Peyer's patch (tissue), 4 donors: Measurements from ENCODE around the gene CORO2A. TPM values are rescaled to one million over a fixed set of nuclear protein-coding genes. Genes with fewer than 3 reads are reported as not detected.

ENCODE experiments used
- DNase-seq, 3 donors: peaks; one replicate each; pipeline ENCODE4 v3.0.0-alpha.2; 2017 to 2019
- H3K27ac ChIP-seq, 4 donors: fragments of 200-600 bp; sonication (generic); one replicate each; pipeline ENCODE4 v1.5.1; 2016 to 2019
- H3K27me3 ChIP-seq, 2 donors: fragments of 200-600 bp; sonication (generic); one replicate each; pipeline ENCODE4 v1.5.1; 2019
- H3K36me3 ChIP-seq, 3 donors: fragments of 200-600 bp; sonication (generic); one replicate each; pipeline ENCODE4 v1.5.1; 2016 to 2019
- H3K4me1 ChIP-seq, 4 donors: fragments of 200-600 bp; sonication (generic); one replicate each; pipeline ENCODE4 v1.5.1; 2016 to 2019
- H3K4me3 ChIP-seq, 4 donors: fragments of 200-600 bp; sonication (generic); 1 replicate in 3 of 4; 2 replicates in 1 of 4; pipeline ENCODE4 v1.5.1; 2016 to 2019; ENCODE audit warnings: mild to moderate bottlenecking in 1 of 4
- H3K9me3 ChIP-seq, 4 donors: fragments of 200-600 bp; sonication (generic); one replicate each; pipeline ENCODE4 v1.5.1; 2016 to 2019; ENCODE audit warnings: mild to moderate bottlenecking in 1 of 4
- CTCF ChIP-seq, 6 experiments: fragments of 450-650 bp in 4 of 6; fragments of 200-600 bp in 2 of 6; sonication (generic) in 1 of 6; IDR thresholded peaks; one replicate each; pipeline ENCODE4 v1.5.1; 2017 to 2019; ENCODE audit warnings: antibody characterized with exemption in 6 of 6, mild to moderate bottlenecking in 3 of 6, moderate library complexity in 1 of 6
- POLR2A ChIP-seq, 2 donors: fragments of 450-650 bp; IDR thresholded peaks; one replicate each; pipeline ENCODE4 v1.5.1; 2017; ENCODE audit warnings: antibody characterized with exemption in 2 of 2, mild to moderate bottlenecking in 2 of 2, moderate library complexity in 2 of 2
- total RNA-seq, 4 donors: library from RNA; depleted of rRNA; stranded (reverse); fragments of >200 nt; gene quantifications; one replicate each; pipeline ENCODE4 v1.1.0, GENCODE V29; 2016

CORO2A gene
- total RNA-seq, 4 donors from 2014 or later: 15.7 to 99.6 (median 91.9) TPM

DNA sequence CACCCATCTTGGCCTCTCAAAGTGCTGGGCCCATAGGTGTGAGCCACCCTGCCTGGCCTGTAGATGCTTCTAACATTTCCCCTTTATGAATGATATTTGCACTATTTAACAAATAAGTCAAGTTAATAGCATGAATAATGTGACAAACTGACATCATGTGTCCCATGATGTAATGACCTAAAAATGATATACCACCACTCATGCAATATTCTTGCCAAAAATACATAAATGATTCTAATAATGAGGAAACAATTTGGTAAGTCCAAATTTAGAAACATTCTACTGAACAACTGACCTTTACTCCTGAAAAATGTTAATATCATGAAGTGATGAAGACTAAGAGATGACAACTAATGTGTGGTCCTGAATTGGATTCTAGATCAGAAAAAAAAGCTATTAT, 39.9 kb downstream of the CORO2A start:
- Histone ChIP-seq H3K36me3 (peaks cover 0 to 34% (median 0%) of the 10 kb centered on the region in 3 donors), H3K4me1 (peaks cover 0 to 5% (median 0%) of the 10 kb centered on the region in 4 donors), H3K4me3 (no peak overlapping the region), H3K9me3 (no peaks in the 10 kb centered on the region), H3K27ac (no peak overlapping the region), H3K27me3 (no peaks in the 10 kb centered on the region)
- DNase-seq: no peak
- TF ChIP-seq CTCF (IDR thresholded peaks at IDR 0.05): no peak
- no peak for TF ChIP-seq POLR2A (IDR thresholded peaks at IDR 0.05)

- H3K27me3 ChIP-seq: no peaks in the 10 kb centered on the region
- H3K4me1 ChIP-seq: peaks cover under 1 to 19% (median 10%) of the 10 kb centered on the region in 4 donors
- DNase-seq: peak in 1 of 3 donors; percentile 37
- no peak overlapping the region for H3K4me3 ChIP-seq
- H3K9me3 ChIP-seq: no peaks in the 10 kb centered on the region
- TF ChIP-seq CTCF (IDR thresholded peaks at IDR 0.05) (no peak), POLR2A (IDR thresholded peaks at IDR 0.05) (no peak)
- H3K36me3 ChIP-seq: peaks cover 0 to 23% (median 0%) of the 10 kb centered on the region in 3 donors
- no peak overlapping the region for H3K27ac ChIP-seq
Measured at GRCh38 chr9:98150721-98151120, 41.7 kb downstream of the CORO2A start.

- Histone ChIP-seq H3K4me3 (no peak overlapping the region), H3K27ac (no peak overlapping the region), H3K27me3 (no peaks in the 10 kb centered on the region), H3K4me1 (peaks cover 5 to 25% (median 13%) of the 10 kb centered on the region in 4 donors), H3K36me3 (peaks cover 0 to 19% (median 0%) of the 10 kb centered on the region in 3 donors), H3K9me3 (no peaks in the 10 kb centered on the region)
- no peak for TF ChIP-seq CTCF (IDR thresholded peaks at IDR 0.05)
- no peak for TF ChIP-seq POLR2A (IDR thresholded peaks at IDR 0.05)
- DNase-seq: peak in 1 of 3 donors; percentile 33
Measured at GRCh38 chr9:98150164-98150563, 42.3 kb downstream of the CORO2A start.

GRCh38 chr9:98149422-98149821, 43.0 kb downstream of the CORO2A start:
- Histone ChIP-seq H3K9me3 (no peaks in the 10 kb centered on the region), H3K4me3 (no peak overlapping the region), H3K27ac (no peak overlapping the region), H3K4me1 (peaks cover 5 to 32% (median 17%) of the 10 kb centered on the region in 4 donors), H3K36me3 (peaks cover 0 to 14% (median 0%) of the 10 kb centered on the region in 3 donors), H3K27me3 (no peaks in the 10 kb centered on the region)
- peak in 2 of 3 donors; percentile 10 to 23 for DNase-seq
- TF ChIP-seq CTCF (IDR thresholded peaks at IDR 0.05) (no peak), POLR2A (IDR thresholded peaks at IDR 0.05) (no peak)

- DNase-seq: no peak
- Histone ChIP-seq H3K27me3 (no peaks in the 10 kb centered on the region), H3K4me3 (no peak overlapping the region), H3K9me3 (no peaks in the 10 kb centered on the region), H3K4me1 (peaks cover 5 to 37% (median 17%) of the 10 kb centered on the region in 4 donors), H3K27ac (no peak overlapping the region), H3K36me3 (peaks cover 0 to 10% (median 0%) of the 10 kb centered on the region in 3 donors)
- no peak for TF ChIP-seq POLR2A (IDR thresholded peaks at IDR 0.05)
- TF ChIP-seq CTCF (IDR thresholded peaks at IDR 0.05): no peak
Measured at GRCh38 chr9:98148486-98148885, 44.0 kb downstream of the CORO2A start.

DNA sequence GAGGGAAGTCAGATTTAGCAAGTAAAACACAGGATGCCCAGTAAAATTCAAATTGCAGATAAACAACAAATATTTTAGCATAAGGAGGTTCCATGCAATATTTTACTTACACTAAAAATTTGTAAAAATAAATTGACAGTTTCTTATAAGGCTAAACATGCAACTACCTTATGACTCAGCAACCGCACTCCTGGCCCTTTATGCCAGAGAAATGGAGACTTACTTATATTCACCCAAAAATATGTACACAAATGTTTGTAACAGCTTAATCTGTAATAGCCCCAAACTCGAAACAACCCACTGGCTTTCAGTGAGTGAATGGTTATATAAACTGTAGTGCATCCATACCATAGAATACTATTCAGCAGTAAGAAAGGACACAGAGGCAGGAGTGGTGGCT, 44.9 kb downstream of the CORO2A start:
- no peaks in the 10 kb centered on the region for H3K9me3 ChIP-seq
- peaks cover 0 to 10% (median 0%) of the 10 kb centered on the region in 3 donors for H3K36me3 ChIP-seq
- TF ChIP-seq CTCF (IDR thresholded peaks at IDR 0.05) (no peak), POLR2A (IDR thresholded peaks at IDR 0.05) (no peak)
- peak overlapping the region in 3 of 4 donors; percentile 85 to 95 (median 92) for H3K27ac ChIP-seq
- H3K4me1 ChIP-seq: peaks cover 5 to 46% (median 18%) of the 10 kb centered on the region in 4 donors
- no peak for DNase-seq
- no peaks in the 10 kb centered on the region for H3K27me3 ChIP-seq
- no peak overlapping the region for H3K4me3 ChIP-seq
